Measurements from ENCODE around the gene FUT8. TPM values are rescaled to one million over a fixed set of nuclear protein-coding genes. Genes with fewer than 3 reads are reported as not detected.

The FUT8 gene
- total RNA-seq = 17.5 TPM
- polyA plus RNA-seq (ENCODE audit: insufficient read depth in 1 of 8, insufficient read length in 8 of 8, low replicate concordance in 1 of 8) = 10 to 100 TPM in 6 of 8 donors, 1 to 10 TPM in 2; 9.2 to 21.1 (median 12.8) TPM
- long read RNA-seq, donor 1 = 0 reads
- long read RNA-seq, donor 2 = 0 reads
- long read RNA-seq, donor 3 = 0 reads
- long read RNA-seq, donor 4 = 0 reads
- long read RNA-seq, donor 5, full-length matches to known transcripts = 1 of 1 reads
- long read RNA-seq, donor 5, partial matches to known transcripts = 0 of 1 reads
- long read RNA-seq, donor 5, other reads (novel, unspliced or antisense) = 0 of 1 reads
- long read RNA-seq, donor 6 = 0 reads
- long read RNA-seq, donor 7, full-length matches to known transcripts = 1 of 1 reads
- long read RNA-seq, donor 7, partial matches to known transcripts = 0 of 1 reads
- long read RNA-seq, donor 7, other reads (novel, unspliced or antisense) = 0 of 1 reads
- long read RNA-seq, donor 8, full-length matches to known transcripts = 1 of 1 reads
- long read RNA-seq, donor 8, partial matches to known transcripts = 0 of 1 reads
- long read RNA-seq, donor 8, other reads (novel, unspliced or antisense) = 0 of 1 reads
- long read RNA-seq, donor 9 = 0 reads
- long read RNA-seq, donor 10, full-length matches to known transcripts = 2 of 2 reads
- long read RNA-seq, donor 10, partial matches to known transcripts = 0 of 2 reads
- long read RNA-seq, donor 10, other reads (novel, unspliced or antisense) = 0 of 2 reads
- long read RNA-seq, donor 11, full-length matches to known transcripts = 2 of 2 reads
- long read RNA-seq, donor 11, partial matches to known transcripts = 0 of 2 reads
- long read RNA-seq, donor 11, other reads (novel, unspliced or antisense) = 0 of 2 reads

GRCh38 chr14:65412032-65412846 lies at the start of gene FUT8:
FUT8 (plus strand) TSS chr14:65412730; CDS start chr14:65561564, 148,834 bp downstream.
- H3K4me1 ChIP-seq (ENCODE audit: control insufficient read depth, insufficient read depth, low read length) = peaks cover 5% of the 10 kb centered on the region
- peak within 1 kb of the TSS; percentile 78 for H3K27ac ChIP-seq (ENCODE audit: low read length)
- no peaks in the 10 kb centered on the region for H3K9me3 ChIP-seq (replicated peaks; ENCODE audit: control insufficient read depth, low read depth, low read length)
- DNase-seq = peak; percentile 96
- no peaks in the 10 kb centered on the region for H3K36me3 ChIP-seq (ENCODE audit: control insufficient read depth, insufficient read depth, low read length)
- peak within 1 kb of the TSS; percentile 83 for H3K4me3 ChIP-seq (ENCODE audit: low read length)
- no peaks in the 10 kb centered on the region for H3K27me3 ChIP-seq (ENCODE audit: control insufficient read depth, insufficient read depth, low read length)
- under 1% methylated on average over 75 of the region's 85 CpGs for WGBS (ENCODE audit: insufficient coverage)

DNA sequence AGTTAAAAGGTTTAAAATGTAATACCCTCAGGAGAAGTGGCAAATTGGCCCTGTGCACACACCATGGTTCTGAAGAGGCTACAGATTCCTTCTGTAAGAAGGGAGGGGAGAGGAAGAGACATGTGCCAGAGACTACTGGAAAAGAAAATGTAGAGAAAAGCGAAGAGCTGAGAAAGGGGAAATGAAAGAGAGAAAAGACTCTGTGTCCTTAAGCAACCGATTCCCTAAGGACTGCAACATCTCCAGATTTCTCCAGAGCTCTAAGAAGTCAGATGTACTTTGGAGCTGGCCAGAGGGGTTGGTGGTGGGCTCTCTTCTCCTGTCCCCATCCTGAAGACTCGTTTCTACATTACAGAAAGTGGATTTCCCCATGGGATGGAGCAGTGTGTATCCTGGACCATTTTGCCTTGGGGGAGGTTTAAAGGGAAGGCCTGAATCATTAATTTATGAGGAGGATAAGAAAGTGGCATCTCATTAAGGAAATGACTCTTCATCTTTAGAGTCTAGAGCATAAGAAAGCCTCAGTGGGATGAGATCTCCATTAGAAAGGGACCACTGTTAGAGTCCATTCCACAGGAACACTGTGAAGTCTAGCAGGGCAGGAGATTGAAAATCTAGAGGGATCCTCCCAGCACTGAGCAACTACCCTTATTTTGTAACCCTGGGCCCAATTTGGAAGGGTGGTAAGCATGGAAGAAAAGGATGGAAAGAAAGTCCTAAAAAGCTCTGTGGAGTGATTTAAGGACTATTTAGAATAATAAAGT lies 45.5 kb upstream of the FUT8 start:
- no peaks in the 10 kb centered on the region for H3K36me3 ChIP-seq (ENCODE audit: control insufficient read depth, insufficient read depth, low read length)
- H3K9me3 ChIP-seq (replicated peaks; ENCODE audit: control insufficient read depth, low read depth, low read length) = no peaks in the 10 kb centered on the region
- WGBS (ENCODE audit: insufficient coverage) = 86% methylated on average over 1 of the region's 3 CpGs
- H3K27me3 ChIP-seq (ENCODE audit: control insufficient read depth, insufficient read depth, low read length) = no peaks in the 10 kb centered on the region
- no peaks in the 10 kb centered on the region for H3K4me1 ChIP-seq (ENCODE audit: control insufficient read depth, insufficient read depth, low read length)
- DNase-seq = no peak
- no peak overlapping the region for H3K27ac ChIP-seq (ENCODE audit: low read length)
- no peak overlapping the region for H3K4me3 ChIP-seq (ENCODE audit: low read length)

- Histone ChIP-seq H3K36me3 (ENCODE audit: control insufficient read depth, insufficient read depth, low read length) (no peaks in the 10 kb centered on the region), H3K27me3 (ENCODE audit: control insufficient read depth, insufficient read depth, low read length) (peaks cover 6% of the 10 kb centered on the region), H3K4me3 (ENCODE audit: low read length) (no peak overlapping the region), H3K27ac (ENCODE audit: low read length) (no peak overlapping the region), H3K4me1 (ENCODE audit: control insufficient read depth, insufficient read depth, low read length) (no peaks in the 10 kb centered on the region), H3K9me3 (replicated peaks; ENCODE audit: control insufficient read depth, low read depth, low read length) (no peaks in the 10 kb centered on the region)
- DNase-seq = no peak
- WGBS (ENCODE audit: insufficient coverage) = no CpG with 5 or more reads among the region's 1 CpG
Measured at GRCh38 chr14:65369560-65369959, 43.0 kb upstream of the FUT8 start.

DNA sequence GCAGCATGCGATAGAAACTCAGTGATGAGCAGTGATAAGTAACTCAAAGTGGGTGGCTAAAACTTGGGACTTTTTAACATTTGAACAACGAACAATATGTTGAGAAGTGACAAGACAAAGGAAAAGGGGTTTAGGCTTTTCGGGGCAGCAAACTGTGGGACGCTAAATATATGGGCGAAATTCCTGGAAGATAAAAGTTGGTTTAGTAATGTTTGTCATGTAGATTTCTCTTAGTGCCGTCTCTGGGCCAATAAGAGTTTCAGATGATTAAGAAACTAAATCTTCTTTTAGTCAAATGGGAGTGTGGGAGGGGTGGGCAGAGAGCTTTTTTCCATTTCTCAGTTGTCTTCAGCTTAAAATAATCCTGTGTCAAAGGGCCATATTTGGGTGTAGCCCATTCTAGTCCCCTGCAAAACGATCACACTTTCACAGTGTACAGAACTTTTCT lies 41.7 kb upstream of the FUT8 start:
- Histone ChIP-seq H3K4me3 (ENCODE audit: low read length) (no peak overlapping the region), H3K4me1 (ENCODE audit: control insufficient read depth, insufficient read depth, low read length) (no peaks in the 10 kb centered on the region), H3K9me3 (replicated peaks; ENCODE audit: control insufficient read depth, low read depth, low read length) (no peaks in the 10 kb centered on the region), H3K27me3 (ENCODE audit: control insufficient read depth, insufficient read depth, low read length) (peaks cover 6% of the 10 kb centered on the region), H3K27ac (ENCODE audit: low read length) (no peak overlapping the region), H3K36me3 (ENCODE audit: control insufficient read depth, insufficient read depth, low read length) (no peaks in the 10 kb centered on the region)
- DNase-seq = no peak
- WGBS (ENCODE audit: insufficient coverage) = 66% methylated on average over 4 of the region's 7 CpGs

GRCh38 chr14:65371784-65372183 lies 40.7 kb upstream of the FUT8 start:
- Histone ChIP-seq H3K27me3 (ENCODE audit: control insufficient read depth, insufficient read depth, low read length) (peaks cover 6% of the 10 kb centered on the region), H3K27ac (ENCODE audit: low read length) (no peak overlapping the region)
- no CpG with 5 or more reads among the region's 2 CpGs for WGBS (ENCODE audit: insufficient coverage)

DNA sequence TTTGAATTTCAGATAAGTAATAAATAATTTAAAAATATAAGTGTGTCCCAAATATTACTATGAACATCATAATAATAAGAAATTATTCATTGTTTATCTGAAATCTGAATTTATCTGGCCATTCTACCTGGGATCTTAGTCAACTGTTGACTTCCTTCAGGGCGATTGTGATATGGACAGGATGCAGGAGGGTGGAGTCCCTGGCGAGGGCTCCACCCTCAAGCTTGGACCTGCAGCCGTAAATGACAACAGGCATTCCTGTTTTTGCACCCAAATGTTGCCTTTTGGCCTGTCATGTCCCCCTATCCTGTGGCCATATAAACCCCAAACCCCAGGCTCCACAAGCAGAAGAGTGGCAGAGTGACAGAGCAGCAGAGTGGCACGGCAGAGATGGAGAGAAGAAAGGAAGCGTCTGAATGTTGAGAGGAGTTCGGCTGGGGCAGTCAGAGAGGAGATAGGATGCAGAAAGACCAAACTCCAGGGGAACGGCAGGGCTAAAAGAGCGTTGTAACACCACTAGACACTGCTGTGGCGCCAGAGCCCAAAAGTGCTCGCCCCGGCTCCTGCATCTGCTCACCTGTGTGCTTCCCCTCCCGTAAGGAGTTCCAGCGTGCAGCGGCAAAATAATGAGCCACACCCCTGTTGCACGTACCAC lies 39.4 kb upstream of the FUT8 start:
- H3K27me3 ChIP-seq (ENCODE audit: control insufficient read depth, insufficient read depth, low read length) = peaks cover 6% of the 10 kb centered on the region
- no peak for DNase-seq
- no peak overlapping the region for H3K4me3 ChIP-seq (ENCODE audit: low read length)
- WGBS (ENCODE audit: insufficient coverage) = 69% methylated on average over 11 of the region's 15 CpGs
- no peaks in the 10 kb centered on the region for H3K9me3 ChIP-seq (replicated peaks; ENCODE audit: control insufficient read depth, low read depth, low read length)
- H3K36me3 ChIP-seq (ENCODE audit: control insufficient read depth, insufficient read depth, low read length) = no peaks in the 10 kb centered on the region
- no peak overlapping the region for H3K27ac ChIP-seq (ENCODE audit: low read length)
- no peaks in the 10 kb centered on the region for H3K4me1 ChIP-seq (ENCODE audit: control insufficient read depth, insufficient read depth, low read length)

More at GRCh38 chr14:65371784-65372183, 40.7 kb upstream of the FUT8 start:
- no peaks in the 10 kb centered on the region for H3K9me3 ChIP-seq (replicated peaks; ENCODE audit: control insufficient read depth, low read depth, low read length)
- no peak overlapping the region for H3K4me3 ChIP-seq (ENCODE audit: low read length)
- H3K36me3 ChIP-seq (ENCODE audit: control insufficient read depth, insufficient read depth, low read length) = no peaks in the 10 kb centered on the region
- no peaks in the 10 kb centered on the region for H3K4me1 ChIP-seq (ENCODE audit: control insufficient read depth, insufficient read depth, low read length)
- no peak for DNase-seq

GRCh38 chr14:65373671-65374039 lies 38.9 kb upstream of the FUT8 start:
- no peak overlapping the region for H3K27ac ChIP-seq (ENCODE audit: low read length)
- 83% methylated on average over 1 of the region's 8 CpGs for WGBS (ENCODE audit: insufficient coverage)
- peaks cover 6% of the 10 kb centered on the region for H3K27me3 ChIP-seq (ENCODE audit: control insufficient read depth, insufficient read depth, low read length)
- peak; percentile 14 for DNase-seq
- no peaks in the 10 kb centered on the region for H3K4me1 ChIP-seq (ENCODE audit: control insufficient read depth, insufficient read depth, low read length)
- H3K36me3 ChIP-seq (ENCODE audit: control insufficient read depth, insufficient read depth, low read length) = no peaks in the 10 kb centered on the region
- no peaks in the 10 kb centered on the region for H3K9me3 ChIP-seq (replicated peaks; ENCODE audit: control insufficient read depth, low read depth, low read length)
- no peak overlapping the region for H3K4me3 ChIP-seq (ENCODE audit: low read length)

GRCh38 chr14:65377576-65377975 lies 35.0 kb upstream of the FUT8 start:
- no peak for DNase-seq
- Histone ChIP-seq H3K4me1 (ENCODE audit: control insufficient read depth, insufficient read depth, low read length) (no peaks in the 10 kb centered on the region), H3K36me3 (ENCODE audit: control insufficient read depth, insufficient read depth, low read length) (no peaks in the 10 kb centered on the region), H3K9me3 (replicated peaks; ENCODE audit: control insufficient read depth, low read depth, low read length) (no peaks in the 10 kb centered on the region), H3K27me3 (ENCODE audit: control insufficient read depth, insufficient read depth, low read length) (peaks cover 6% of the 10 kb centered on the region), H3K27ac (ENCODE audit: low read length) (no peak overlapping the region), H3K4me3 (ENCODE audit: low read length) (no peak overlapping the region)
- 77% methylated on average over 3 of the region's 4 CpGs for WGBS (ENCODE audit: insufficient coverage)

- no peaks in the 10 kb centered on the region for H3K4me1 ChIP-seq (ENCODE audit: control insufficient read depth, insufficient read depth, low read length)
- H3K4me3 ChIP-seq (ENCODE audit: low read length) = no peak overlapping the region
- no peaks in the 10 kb centered on the region for H3K9me3 ChIP-seq (replicated peaks; ENCODE audit: control insufficient read depth, low read depth, low read length)
- H3K27ac ChIP-seq (ENCODE audit: low read length) = no peak overlapping the region
- 80% methylated on average over 1 of the region's 3 CpGs for WGBS (ENCODE audit: insufficient coverage)
- H3K36me3 ChIP-seq (ENCODE audit: control insufficient read depth, insufficient read depth, low read length) = no peaks in the 10 kb centered on the region
- DNase-seq = no peak
- H3K27me3 ChIP-seq (ENCODE audit: control insufficient read depth, insufficient read depth, low read length) = no peaks in the 10 kb centered on the region
Measured at GRCh38 chr14:65382586-65382985, 29.9 kb upstream of the FUT8 start.

Data from muscle of leg (tissue), 16 donors.